NCI-H2196 treated with DMSO at 0.1 percent for 48 hours (cell line): Measurements from ENCODE around the gene CCDC93.

ENCODE experiments used
- DNase-seq: peaks from one replicate; lab custom pipeline; 2025; ENCODE audit not compliant: unreplicated experiment; lab: John Stamatoyannopoulos, UW

Gene CCDC93

GRCh38 chr2:117921520-117921919 is 92.3 kb downstream of the CCDC93 start:
- DNase-seq, result no peak

GRCh38 chr2:117918608-117919007 is 95.3 kb downstream of the CCDC93 start:
- no peak for DNase-seq

- no peak for DNase-seq
These were observed 96.5 kb downstream of the CCDC93 start for GRCh38 chr2:117917223-117917917.

GRCh38 chr2:117902933-117903332 is 110.9 kb downstream of the CCDC93 start:
- no peak for DNase-seq

- no peak for DNase-seq
These were observed 125.0 kb downstream of the CCDC93 start for GRCh38 chr2:117888897-117889296.

- no peak for DNase-seq
These were observed 128.6 kb downstream of the CCDC93 start for GRCh38 chr2:117885308-117885707.

- no peak for DNase-seq
These were observed 134.9 kb downstream of the CCDC93 start for GRCh38 chr2:117879003-117879402.

GRCh38 chr2:117875786-117876185 is 138.1 kb downstream of the CCDC93 start:
- DNase-seq, result no peak
